ENCODE results near the gene PKD1. TPM values are rescaled to one million over a fixed set of nuclear protein-coding genes. Genes with fewer than 3 reads are reported as not detected.

Gene PKD1
- total RNA-seq, 1 experiment from 2014 or later: 91.5 TPM

- no peaks in the 10 kb centered on the region for H4K20me1 ChIP-seq (ENCODE audit: insufficient read depth)
- TF ChIP-seq, protein P1, sequence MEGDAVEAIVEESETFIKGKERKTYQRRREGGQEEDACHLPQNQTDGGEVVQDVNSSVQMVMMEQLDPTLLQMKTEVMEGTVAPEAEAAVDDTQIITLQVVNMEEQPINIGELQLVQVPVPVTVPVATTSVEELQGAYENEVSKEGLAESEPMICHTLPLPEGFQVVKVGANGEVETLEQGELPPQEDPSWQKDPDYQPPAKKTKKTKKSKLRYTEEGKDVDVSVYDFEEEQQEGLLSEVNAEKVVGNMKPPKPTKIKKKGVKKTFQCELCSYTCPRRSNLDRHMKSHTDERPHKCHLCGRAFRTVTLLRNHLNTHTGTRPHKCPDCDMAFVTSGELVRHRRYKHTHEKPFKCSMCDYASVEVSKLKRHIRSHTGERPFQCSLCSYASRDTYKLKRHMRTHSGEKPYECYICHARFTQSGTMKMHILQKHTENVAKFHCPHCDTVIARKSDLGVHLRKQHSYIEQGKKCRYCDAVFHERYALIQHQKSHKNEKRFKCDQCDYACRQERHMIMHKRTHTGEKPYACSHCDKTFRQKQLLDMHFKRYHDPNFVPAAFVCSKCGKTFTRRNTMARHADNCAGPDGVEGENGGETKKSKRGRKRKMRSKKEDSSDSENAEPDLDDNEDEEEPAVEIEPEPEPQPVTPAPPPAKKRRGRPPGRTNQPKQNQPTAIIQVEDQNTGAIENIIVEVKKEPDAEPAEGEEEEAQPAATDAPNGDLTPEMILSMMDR (conservative IDR thresholded peaks at IDR 0.05): peak; percentile 30; the same call in 1 of the 2 replicates
- TF ChIP-seq EZH2 (IDR thresholded peaks at IDR 0.05; ENCODE audit: low read depth): no peak
- H2AFZ ChIP-seq: no peak overlapping the region
- no peaks in the 10 kb centered on the region for H3K9me2 ChIP-seq (ENCODE audit: insufficient read depth)
- H3F3A ChIP-seq (ENCODE audit: insufficient read depth, low read depth): no peaks in the 10 kb centered on the region
- POLR2A ChIA-PET (ENCODE audit: unreplicated experiment): no interaction called here
- H3K9me3 ChIP-seq (ENCODE audit: insufficient read depth, low read depth): no peaks in the 10 kb centered on the region
- no peaks in the 10 kb centered on the region for H3K27me3 ChIP-seq (ENCODE audit: insufficient read depth, low read depth)
- intact Hi-C loops (cut with micrococcal nuclease; ENCODE audit: unreplicated experiment): loop anchor here (2.0 kb wide), 1 partner anchor 34 kb away; no protein-coding TSS in a partner anchor
- no peaks in the 10 kb centered on the region for H3K79me2 ChIP-seq (ENCODE audit: low read depth)
- H3K27ac ChIP-seq: no peak overlapping the region
- BruUV-seq (replicated peaks): no TSS peak
- H3K4me1 ChIP-seq (replicated peaks; ENCODE audit: insufficient read depth): no peaks in the 10 kb centered on the region
- no peak for DNase-seq
- H3K4me3 ChIP-seq: no peak overlapping the region
- no peak overlapping the region for H3K4me2 ChIP-seq
- CTCF ChIA-PET: interaction anchor here (0.6 to 0.8 kb wide), 2 partner anchors 34 to 1859 kb away, joined by 3 to 14 read pairs; no protein-coding TSS in a partner anchor
- H3K36me3 ChIP-seq (ENCODE audit: low read depth): no peaks in the 10 kb centered on the region
These were observed 78.9 kb downstream of the PKD1 start for GRCh38 chr16:2056681-2057407.

- H3K4me1 ChIP-seq (replicated peaks; ENCODE audit: insufficient read depth): no peaks in the 10 kb centered on the region
- H3K36me3 ChIP-seq (ENCODE audit: low read depth): no peaks in the 10 kb centered on the region
- no peaks in the 10 kb centered on the region for H3K79me2 ChIP-seq (ENCODE audit: low read depth)
- no peaks in the 10 kb centered on the region for H3K27me3 ChIP-seq (ENCODE audit: insufficient read depth, low read depth)
- ChIA-PET POLR2A (ENCODE audit: unreplicated experiment) (no interaction called here), CTCF (no interaction called here)
- no peaks in the 10 kb centered on the region for H4K20me1 ChIP-seq (ENCODE audit: insufficient read depth)
- TF ChIP-seq, protein P1 (conservative IDR thresholded peaks at IDR 0.05): 0 out of 2 replicates have a peak, but pooled peaks have one; percentile 21
- TF ChIP-seq EZH2 (IDR thresholded peaks at IDR 0.05; ENCODE audit: low read depth): no peak
- no peak overlapping the region for H3K4me3 ChIP-seq
- no peak overlapping the region for H2AFZ ChIP-seq
- no peaks in the 10 kb centered on the region for H3K9me3 ChIP-seq (ENCODE audit: insufficient read depth, low read depth)
- no peak for DNase-seq
- no peak overlapping the region for H3K27ac ChIP-seq
- no TSS peak for BruUV-seq (replicated peaks)
- H3F3A ChIP-seq (ENCODE audit: insufficient read depth, low read depth): no peaks in the 10 kb centered on the region
- no peaks in the 10 kb centered on the region for H3K9me2 ChIP-seq (ENCODE audit: insufficient read depth)
- H3K4me2 ChIP-seq: no peak overlapping the region
- intact Hi-C loops (cut with micrococcal nuclease; ENCODE audit: unreplicated experiment): loop anchor here (2.0 kb wide), 1 partner anchor 33 kb away; no protein-coding TSS in a partner anchor
These were observed 79.6 kb downstream of the PKD1 start for GRCh38 chr16:2056077-2056476.

DNA sequence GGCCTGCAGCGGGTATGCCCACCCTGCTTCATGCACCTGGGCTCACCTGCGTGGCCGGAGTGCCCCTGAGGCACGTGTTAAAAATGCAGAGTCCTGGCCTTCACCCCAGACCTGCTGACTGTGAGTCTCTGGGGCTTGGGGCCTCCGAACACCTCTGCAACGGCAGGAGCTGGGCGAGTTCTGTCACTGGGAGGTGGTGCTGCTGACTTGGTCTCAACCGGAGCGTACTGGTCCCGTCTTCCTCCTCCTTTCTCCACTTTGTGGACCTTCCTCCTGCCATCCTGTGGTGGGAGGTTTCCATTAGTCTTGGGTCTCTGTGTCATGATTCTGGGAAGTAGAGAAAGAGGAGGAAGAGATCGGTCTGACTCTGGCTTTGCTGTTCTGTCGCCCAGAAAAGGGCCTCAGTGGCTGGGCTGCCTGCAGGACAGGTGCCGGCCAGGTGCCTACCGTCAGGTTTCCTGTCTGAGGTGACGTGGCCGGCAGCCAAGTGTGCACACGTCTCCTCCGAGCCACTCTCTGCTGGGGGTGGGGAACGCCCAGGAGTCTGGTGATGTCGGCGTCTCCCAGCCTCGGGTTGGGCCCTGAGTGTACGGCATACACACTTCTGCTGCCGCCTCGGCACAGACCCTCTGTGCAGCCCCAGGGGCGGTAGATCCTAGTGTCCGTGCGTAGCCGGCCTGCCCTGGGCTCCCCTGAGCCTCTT is 81.0 kb downstream of the PKD1 start:
- no peak for DNase-seq
- H3K4me1 ChIP-seq (replicated peaks; ENCODE audit: insufficient read depth): no peaks in the 10 kb centered on the region

More for the DNA sequence above, 81.0 kb downstream of the PKD1 start:
- Histone ChIP-seq H3K79me2 (ENCODE audit: low read depth) (no peaks in the 10 kb centered on the region), H3K9me3 (ENCODE audit: insufficient read depth, low read depth) (no peaks in the 10 kb centered on the region), H3K9me2 (ENCODE audit: insufficient read depth) (no peaks in the 10 kb centered on the region), H3F3A (ENCODE audit: insufficient read depth, low read depth) (peaks cover 5% of the 10 kb centered on the region; the same call in 1 of the 2 replicates), H4K20me1 (ENCODE audit: insufficient read depth) (no peaks in the 10 kb centered on the region), H3K27ac (no peak overlapping the region), H3K4me3 (no peak overlapping the region), H3K27me3 (ENCODE audit: insufficient read depth, low read depth) (no peaks in the 10 kb centered on the region), H2AFZ (no peak overlapping the region), H3K4me2 (no peak overlapping the region), H3K36me3 (ENCODE audit: low read depth) (no peaks in the 10 kb centered on the region)
- CTCF ChIA-PET: no interaction called here
- intact Hi-C loops (cut with micrococcal nuclease; ENCODE audit: unreplicated experiment): no loop called here
- no TSS peak for BruUV-seq (replicated peaks)
- POLR2A ChIA-PET (ENCODE audit: unreplicated experiment): no interaction called here
- TF ChIP-seq, protein P1 (conservative IDR thresholded peaks at IDR 0.05): no peak
- no peak for TF ChIP-seq EZH2 (IDR thresholded peaks at IDR 0.05; ENCODE audit: low read depth)
